ENCODE results near the gene FGF12.

The FGF12 gene

DNA sequence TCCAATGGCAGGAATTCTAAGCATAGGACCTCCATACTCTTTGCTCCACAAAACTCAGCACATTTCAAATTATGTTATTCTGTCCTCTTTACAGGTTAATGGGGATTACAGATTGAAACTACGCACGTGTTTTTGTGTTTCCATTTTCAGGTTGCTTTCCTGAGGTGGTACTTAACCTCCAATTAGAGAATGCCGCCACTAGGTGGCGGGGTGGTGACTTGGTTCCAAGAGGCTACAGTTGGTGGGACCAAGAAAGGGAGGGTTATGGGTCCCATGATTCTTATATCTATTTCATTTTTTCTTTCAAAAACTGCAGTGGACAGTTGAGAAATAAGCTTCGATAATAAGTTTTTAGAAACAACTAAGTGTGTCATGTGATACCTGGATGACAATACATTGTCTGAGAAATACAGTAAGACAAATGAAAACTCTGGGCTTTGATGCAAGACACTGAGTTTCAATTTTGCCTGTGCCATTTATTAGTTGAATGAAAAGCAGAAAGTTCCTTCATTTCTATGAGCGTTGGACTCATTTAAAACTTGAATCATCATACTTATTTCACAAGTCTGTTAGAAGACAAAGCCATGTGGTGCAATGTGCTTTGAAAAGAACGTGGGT lies 539.0 kb downstream of the FGF12 start:
- H3K27me3 ChIP-seq (ENCODE audit: control insufficient read depth in 3 of 3, insufficient read depth in 3 of 3, low read depth in 1 of 3, low read length in 3 of 3): no peaks in the 10 kb centered on the region
- H2BK15ac ChIP-seq (ENCODE audit: low read length): no peak overlapping the region
- no peaks in the 10 kb centered on the region for H3K79me1 ChIP-seq (ENCODE audit: low read depth, low read length)
- no peak overlapping the region for H2BK5ac ChIP-seq (ENCODE audit: low read length)
- H3K27ac ChIP-seq (replicated peaks; ENCODE audit: low read length): no peak overlapping the region
- H4K8ac ChIP-seq (ENCODE audit: low read depth, low read length): no peak overlapping the region
- H2AFZ ChIP-seq (ENCODE audit: low read length): no peak overlapping the region
- no peak overlapping the region for H3K4me3 ChIP-seq (ENCODE audit: low read length in 2 of 2)
- WGBS, 2 donors (ENCODE audit: extremely low coverage in 2 of 2, insufficient read length in 2 of 2, insufficient replicate concordance in 1 of 2): no CpG with 5 or more reads among the region's 7 CpGs
- no peak overlapping the region for H3K23ac ChIP-seq (ENCODE audit: low read depth, low read length, poor library complexity)
- peaks cover 0 to 2% of the 10 kb centered on the region in 2 donors for H3K9me3 ChIP-seq (replicated peaks in 1 of 2; ENCODE audit: control insufficient read depth in 2 of 2, insufficient read depth in 1 of 2, low read depth in 1 of 2, low read length in 2 of 2)
- H3K18ac ChIP-seq (ENCODE audit: low read length): no peak overlapping the region
- no peak overlapping the region for H2BK120ac ChIP-seq (ENCODE audit: low read depth, low read length)
- no peak overlapping the region for H2AK5ac ChIP-seq (ENCODE audit: low read depth, low read length)
- no peak overlapping the region for H3K4ac ChIP-seq (ENCODE audit: low read length)
- H2BK12ac ChIP-seq (ENCODE audit: low read length): no peak overlapping the region
- H3K4me1 ChIP-seq (ENCODE audit: control insufficient read depth in 2 of 2, insufficient read depth in 1 of 2, low read depth in 1 of 2, low read length in 2 of 2): peaks cover 0 to 4% of the 10 kb centered on the region in 2 donors
- DNase-seq (ENCODE audit: low spot score): peak; percentile 40
- no peak overlapping the region for H4K91ac ChIP-seq (ENCODE audit: low read depth, low read length, poor library complexity)
- H3K4me2 ChIP-seq (ENCODE audit: insufficient read depth, low read length, poor library complexity, severe bottlenecking): no peak overlapping the region
- H3K14ac ChIP-seq (ENCODE audit: low read length): no peak overlapping the region
- no peaks in the 10 kb centered on the region for H3K36me3 ChIP-seq (replicated peaks in 1 of 2; ENCODE audit: control insufficient read depth in 2 of 2, insufficient read depth in 2 of 2, low read length in 2 of 2)
- H3K9ac ChIP-seq (ENCODE audit: low read depth, low read length, poor library complexity): no peak overlapping the region

GRCh38 chr3:192187485-192188051 lies 539.8 kb downstream of the FGF12 start:
- Histone ChIP-seq H2BK120ac (ENCODE audit: low read depth, low read length) (no peak overlapping the region), H3K4ac (ENCODE audit: low read length) (no peak overlapping the region), H3K9ac (ENCODE audit: low read depth, low read length, poor library complexity) (no peak overlapping the region), H3K4me1 (ENCODE audit: control insufficient read depth in 2 of 2, insufficient read depth in 1 of 2, low read depth in 1 of 2, low read length in 2 of 2) (peaks cover 0 to 4% of the 10 kb centered on the region in 2 donors), H3K27me3 (ENCODE audit: control insufficient read depth in 3 of 3, insufficient read depth in 3 of 3, low read depth in 1 of 3, low read length in 3 of 3) (no peaks in the 10 kb centered on the region), H3K4me3 (ENCODE audit: low read length in 2 of 2) (no peak overlapping the region), H3K36me3 (replicated peaks in 1 of 2; ENCODE audit: control insufficient read depth in 2 of 2, insufficient read depth in 2 of 2, low read length in 2 of 2) (no peaks in the 10 kb centered on the region), H2AFZ (ENCODE audit: low read length) (no peak overlapping the region), H3K27ac (replicated peaks; ENCODE audit: low read length) (no peak overlapping the region), H2AK5ac (ENCODE audit: low read depth, low read length) (no peak overlapping the region), H4K91ac (ENCODE audit: low read depth, low read length, poor library complexity) (no peak overlapping the region), H3K79me1 (ENCODE audit: low read depth, low read length) (no peaks in the 10 kb centered on the region), H3K14ac (ENCODE audit: low read length) (no peak overlapping the region), H2BK15ac (ENCODE audit: low read length) (no peak overlapping the region), H2BK12ac (ENCODE audit: low read length) (no peak overlapping the region), H3K23ac (ENCODE audit: low read depth, low read length, poor library complexity) (no peak overlapping the region), H2BK5ac (ENCODE audit: low read length) (no peak overlapping the region), H3K18ac (ENCODE audit: low read length) (no peak overlapping the region), H3K4me2 (ENCODE audit: insufficient read depth, low read length, poor library complexity, severe bottlenecking) (no peak overlapping the region), H3K9me3 (replicated peaks in 1 of 2; ENCODE audit: control insufficient read depth in 2 of 2, insufficient read depth in 1 of 2, low read depth in 1 of 2, low read length in 2 of 2) (peaks cover 0 to 2% of the 10 kb centered on the region in 2 donors), H4K8ac (ENCODE audit: low read depth, low read length) (no peak overlapping the region)
- no peak for DNase-seq (ENCODE audit: low spot score)
- no CpG with 5 or more reads among the region's 4 CpGs for WGBS, 2 donors (ENCODE audit: extremely low coverage in 2 of 2, insufficient read length in 2 of 2, insufficient replicate concordance in 1 of 2)

DNA sequence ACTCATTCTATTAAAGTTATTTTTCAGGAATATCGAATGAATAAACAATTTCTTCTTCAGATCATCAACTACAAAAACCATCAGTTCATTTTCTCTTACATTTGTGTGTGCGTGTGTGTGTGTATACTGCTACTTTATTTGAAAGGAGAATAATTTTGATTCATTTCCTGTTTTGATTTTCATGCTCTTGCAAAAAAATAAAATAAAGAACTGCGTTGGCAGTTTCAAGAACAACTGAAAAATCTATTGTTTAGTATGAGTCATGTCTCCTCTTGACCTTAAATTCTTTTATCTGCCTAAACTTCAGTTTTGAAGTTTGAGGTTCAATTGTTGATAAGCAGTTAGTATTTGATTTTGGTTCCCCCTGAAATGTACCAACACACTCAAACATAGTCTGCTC lies 540.8 kb downstream of the FGF12 start:
- Histone ChIP-seq H4K8ac (ENCODE audit: low read depth, low read length) (no peak overlapping the region), H3K79me1 (ENCODE audit: low read depth, low read length) (no peaks in the 10 kb centered on the region), H3K23ac (ENCODE audit: low read depth, low read length, poor library complexity) (no peak overlapping the region), H3K4me3 (ENCODE audit: low read length in 2 of 2) (no peak overlapping the region), H3K27me3 (ENCODE audit: control insufficient read depth in 3 of 3, insufficient read depth in 3 of 3, low read depth in 1 of 3, low read length in 3 of 3) (no peaks in the 10 kb centered on the region), H2BK5ac (ENCODE audit: low read length) (no peak overlapping the region), H3K18ac (ENCODE audit: low read length) (no peak overlapping the region), H2BK12ac (ENCODE audit: low read length) (no peak overlapping the region), H3K36me3 (replicated peaks in 1 of 2; ENCODE audit: control insufficient read depth in 2 of 2, insufficient read depth in 2 of 2, low read length in 2 of 2) (no peaks in the 10 kb centered on the region), H2AFZ (ENCODE audit: low read length) (no peak overlapping the region), H3K4ac (ENCODE audit: low read length) (no peak overlapping the region), H3K27ac (replicated peaks; ENCODE audit: low read length) (no peak overlapping the region), H3K14ac (ENCODE audit: low read length) (no peak overlapping the region), H2BK120ac (ENCODE audit: low read depth, low read length) (no peak overlapping the region), H2AK5ac (ENCODE audit: low read depth, low read length) (no peak overlapping the region), H2BK15ac (ENCODE audit: low read length) (no peak overlapping the region), H3K9ac (ENCODE audit: low read depth, low read length, poor library complexity) (no peak overlapping the region), H3K9me3 (replicated peaks in 1 of 2; ENCODE audit: control insufficient read depth in 2 of 2, insufficient read depth in 1 of 2, low read depth in 1 of 2, low read length in 2 of 2) (peaks cover 0 to 2% of the 10 kb centered on the region in 2 donors), H3K4me2 (ENCODE audit: insufficient read depth, low read length, poor library complexity, severe bottlenecking) (no peak overlapping the region), H3K4me1 (ENCODE audit: control insufficient read depth in 2 of 2, insufficient read depth in 1 of 2, low read depth in 1 of 2, low read length in 2 of 2) (peaks cover 0 to 4% of the 10 kb centered on the region in 2 donors), H4K91ac (ENCODE audit: low read depth, low read length, poor library complexity) (no peak overlapping the region)
- DNase-seq (ENCODE audit: low spot score): no peak
- no CpG with 5 or more reads among the region's 3 CpGs for WGBS, 2 donors (ENCODE audit: extremely low coverage in 2 of 2, insufficient read length in 2 of 2, insufficient replicate concordance in 1 of 2)

DNA sequence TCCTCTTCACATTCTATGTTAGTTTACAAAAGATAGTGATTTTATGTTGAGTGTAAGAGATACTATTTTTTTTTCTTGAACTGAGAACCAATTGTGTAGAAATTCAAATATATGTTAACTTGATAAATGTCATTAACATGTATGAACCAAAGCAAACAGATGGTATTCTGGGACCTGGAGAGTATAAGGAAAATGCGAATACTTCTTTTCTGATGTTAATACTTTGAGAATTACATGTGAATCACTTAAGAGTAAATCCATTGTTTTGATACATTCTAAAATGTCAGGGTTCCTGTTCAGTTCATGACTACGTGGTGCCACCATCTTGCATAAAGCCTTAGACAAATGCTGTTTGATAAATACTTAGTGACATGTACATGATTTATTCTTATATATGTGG lies 541.3 kb downstream of the FGF12 start:
- no CpG with 5 or more reads among the region's 2 CpGs for WGBS, 2 donors (ENCODE audit: extremely low coverage in 2 of 2, insufficient read length in 2 of 2, insufficient replicate concordance in 1 of 2)
- Histone ChIP-seq H3K23ac (ENCODE audit: low read depth, low read length, poor library complexity) (no peak overlapping the region), H3K36me3 (replicated peaks in 1 of 2; ENCODE audit: control insufficient read depth in 2 of 2, insufficient read depth in 2 of 2, low read length in 2 of 2) (no peaks in the 10 kb centered on the region), H3K18ac (ENCODE audit: low read length) (no peak overlapping the region), H3K14ac (ENCODE audit: low read length) (no peak overlapping the region), H2AK5ac (ENCODE audit: low read depth, low read length) (no peak overlapping the region), H4K8ac (ENCODE audit: low read depth, low read length) (no peak overlapping the region), H2BK5ac (ENCODE audit: low read length) (no peak overlapping the region), H2AFZ (ENCODE audit: low read length) (no peak overlapping the region), H3K9ac (ENCODE audit: low read depth, low read length, poor library complexity) (no peak overlapping the region), H3K4me1 (ENCODE audit: control insufficient read depth in 2 of 2, insufficient read depth in 1 of 2, low read depth in 1 of 2, low read length in 2 of 2) (peaks cover 0 to 4% of the 10 kb centered on the region in 2 donors), H2BK12ac (ENCODE audit: low read length) (no peak overlapping the region), H3K27me3 (ENCODE audit: control insufficient read depth in 3 of 3, insufficient read depth in 3 of 3, low read depth in 1 of 3, low read length in 3 of 3) (no peaks in the 10 kb centered on the region), H2BK15ac (ENCODE audit: low read length) (no peak overlapping the region), H3K4me2 (ENCODE audit: insufficient read depth, low read length, poor library complexity, severe bottlenecking) (no peak overlapping the region), H3K4ac (ENCODE audit: low read length) (no peak overlapping the region), H2BK120ac (ENCODE audit: low read depth, low read length) (no peak overlapping the region), H4K91ac (ENCODE audit: low read depth, low read length, poor library complexity) (no peak overlapping the region), H3K4me3 (ENCODE audit: low read length in 2 of 2) (no peak overlapping the region), H3K79me1 (ENCODE audit: low read depth, low read length) (no peaks in the 10 kb centered on the region), H3K27ac (replicated peaks; ENCODE audit: low read length) (no peak overlapping the region), H3K9me3 (replicated peaks in 1 of 2; ENCODE audit: control insufficient read depth in 2 of 2, insufficient read depth in 1 of 2, low read depth in 1 of 2, low read length in 2 of 2) (peaks cover 0 to 2% of the 10 kb centered on the region in 2 donors)
- DNase-seq (ENCODE audit: low spot score): no peak
